GM19468 (cell line): ENCODE data around the gene YTHDF1.
"Not testable (repeated sequence)": the region's sequence is repeated elsewhere in the genome, so short reads cannot be mapped to it uniquely, and the experiment has no call there.

Experiments
- ATAC-seq: cut with Tn5 transposase; IDR thresholded peaks from one replicate; pipeline ENCODE4 v1.9.1; 2021; ENCODE audit warnings: mild to moderate bottlenecking, moderate library complexity, moderate number of reproducible peaks; ENCODE audit not compliant: unreplicated experiment; ENCODE audit errors: extremely low read depth

Gene YTHDF1

GRCh38 chr20:63216041-63216848, at the start of gene YTHDF1:
TSS of gene YTHDF1 (minus strand) at chr20:63216131. CDS start at chr20:63215892, 239 bp downstream.
- ATAC-seq: peak; percentile 75

- no peak for ATAC-seq
Observed at GRCh38 chr20:63264519-63264918, 48.6 kb upstream of the YTHDF1 start.

GRCh38 chr20:63264000-63264399, 48.1 kb upstream of the YTHDF1 start:
- ATAC-seq: no peak

GRCh38 chr20:63262836-63263235, 46.9 kb upstream of the YTHDF1 start:
- ATAC-seq: no peak

- ATAC-seq: no peak
Observed at GRCh38 chr20:63261795-63262528, 46.0 kb upstream of the YTHDF1 start.

- no peak for ATAC-seq
Observed at GRCh38 chr20:63261060-63261794, 45.3 kb upstream of the YTHDF1 start.

GRCh38 chr20:63260521-63260920, 44.6 kb upstream of the YTHDF1 start:
- no peak for ATAC-seq

- no peak for ATAC-seq
Observed at GRCh38 chr20:63259734-63260460, 44.0 kb upstream of the YTHDF1 start.

- no peak for ATAC-seq
Observed at GRCh38 chr20:63258781-63259180, 42.9 kb upstream of the YTHDF1 start.

- no peak for ATAC-seq
Observed at GRCh38 chr20:63257629-63258028, 41.7 kb upstream of the YTHDF1 start.

GRCh38 chr20:63256954-63257353, 41.0 kb upstream of the YTHDF1 start:
- ATAC-seq: no peak

- ATAC-seq: no peak
Observed at GRCh38 chr20:63255931-63256704, 40.2 kb upstream of the YTHDF1 start.

- ATAC-seq: no peak
Observed at GRCh38 chr20:63254606-63255384, 38.9 kb upstream of the YTHDF1 start.

- no peak for ATAC-seq
Observed at GRCh38 chr20:63254232-63254605, 38.3 kb upstream of the YTHDF1 start, which contains the start of gene NKAIN4. TSS of gene NKAIN4 (minus strand) at chr20:63254463. CDS start at chr20:63254450, 13 bp downstream.

- ATAC-seq: no peak
Observed at GRCh38 chr20:63253438-63254231, 37.7 kb upstream of the YTHDF1 start.

- no peak for ATAC-seq
Observed at GRCh38 chr20:63253065-63253437, 37.1 kb upstream of the YTHDF1 start.

GRCh38 chr20:63252284-63252711, 36.4 kb upstream of the YTHDF1 start:
- no peak for ATAC-seq

GRCh38 chr20:63251350-63251749, 35.4 kb upstream of the YTHDF1 start:
- ATAC-seq: not testable (repeated sequence)
